HepG2 (cell line): ENCODE results near the gene NACC2. TPM values are rescaled to one million over a fixed set of nuclear protein-coding genes. Genes with fewer than 3 reads are reported as not detected.

ENCODE experiments used
- EP300 ChIP-seq, 3 experiments: sonication (generic) in 1 of 3; formaldehyde crosslinking in 1 of 3; IDR thresholded peaks; 2 replicates each; pipeline versions ENCODE4 v1.5.1 to v1.6.1; 2011 to 2020; ENCODE audit warnings: low read depth in 2 of 3, low read length in 2 of 3, borderline replicate concordance in 1 of 3, improper control_type of control experiment in 1 of 3, mild to moderate bottlenecking in 1 of 3, missing genetic modification reagents in 1 of 3, moderate library complexity in 1 of 3
- HDAC2 ChIP-seq: sonication (generic); formaldehyde crosslinking; IDR thresholded peaks from 2 replicates; pipeline ENCODE4 v1.4.0; 2020; ENCODE audit warnings: missing genetic modification reagents
- HNRNPLL ChIP-seq: fragments of 200-400 bp; formaldehyde crosslinking; IDR thresholded peaks from 2 replicates; pipeline ENCODE4 v1.6.1; 2017; ENCODE audit warnings: mild to moderate bottlenecking, low read depth, low read length; ENCODE audit not compliant: poor library complexity, severe bottlenecking
- MEF2D ChIP-seq: sonication (generic); formaldehyde crosslinking; IDR thresholded peaks from 2 replicates; pipeline ENCODE4 v1.5.1; 2020; ENCODE audit warnings: mild to moderate bottlenecking, missing genetic modification reagents
- RFX1 ChIP-seq: fragments of 450-650 bp; IDR thresholded peaks from 2 replicates; pipeline ENCODE4 v1.6.1; 2017
- TGIF2 ChIP-seq: IDR thresholded peaks from 2 replicates; pipeline ENCODE4 v1.6.1; 2016; ENCODE audit warnings: control low read depth, missing compliant biosample characterization
- ZNF839 ChIP-seq: sonication (generic); formaldehyde crosslinking; IDR thresholded peaks from 2 replicates; pipeline ENCODE4 v1.4.0; 2020; ENCODE audit warnings: missing genetic modification reagents, mild to moderate bottlenecking, borderline replicate concordance
- ZNF841 ChIP-seq: sonication (generic); formaldehyde crosslinking; IDR thresholded peaks from 2 replicates; pipeline ENCODE4 v1.8.1; 2023; ENCODE audit warnings: missing genetic modification reagents, borderline replicate concordance
- polyA plus RNA-seq, 8 experiments: library from polyadenylated mRNA; depleted of rRNA in 3 of 8; stranded (reverse) in 7 of 8; unstranded in 1 of 8; fragments of >200 nt; fragmentation: Illumina TruSeq in 4 of 8; extraction: Trizol in 4 of 8; gene quantifications; 2 replicates each; pipeline versions ENCODE4 v1.2.1 to v1.2.3, GENCODE V29; 2011 to 2016; ENCODE audit warnings: low read depth in 4 of 8, missing spikeins in 1 of 8, mixed read lengths in 1 of 8; ENCODE audit not compliant: insufficient read depth in 1 of 8
- total RNA-seq, 5 experiments: library from RNA; depleted of rRNA; stranded (reverse); fragments of >200 nt; fragmentation: Illumina TruSeq; extraction: Trizol; gene quantifications; 2 replicates each; pipeline ENCODE4 v1.2.3, GENCODE V29; 2016; ENCODE audit warnings: low read depth in 1 of 5
- TF ChIP-seq, protein P1 (sequence below): sonication (generic); formaldehyde crosslinking; IDR thresholded peaks from 2 replicates; pipeline ENCODE4 v1.4.0; 2020; ENCODE audit warnings: missing genetic modification reagents, borderline replicate concordance
- TF ChIP-seq, protein P2 (sequence below): sonication (generic); formaldehyde crosslinking; IDR thresholded peaks from 2 replicates; pipeline ENCODE4 v1.4.0; 2020; ENCODE audit warnings: missing genetic modification reagents
- TF ChIP-seq, protein P3 (sequence below): sonication (generic); formaldehyde crosslinking; IDR thresholded peaks from 2 replicates; pipeline ENCODE4 v1.8.0; 2022; ENCODE audit warnings: mild to moderate bottlenecking, missing genetic modification reagents, moderate library complexity

Gene NACC2
- total and polyA plus RNA-seq, 2 of the 13 experiments (the other 11 are each of a cell fraction or from before 2014, with no cell fraction given), result 5.9 to 12.3 TPM

DNA sequence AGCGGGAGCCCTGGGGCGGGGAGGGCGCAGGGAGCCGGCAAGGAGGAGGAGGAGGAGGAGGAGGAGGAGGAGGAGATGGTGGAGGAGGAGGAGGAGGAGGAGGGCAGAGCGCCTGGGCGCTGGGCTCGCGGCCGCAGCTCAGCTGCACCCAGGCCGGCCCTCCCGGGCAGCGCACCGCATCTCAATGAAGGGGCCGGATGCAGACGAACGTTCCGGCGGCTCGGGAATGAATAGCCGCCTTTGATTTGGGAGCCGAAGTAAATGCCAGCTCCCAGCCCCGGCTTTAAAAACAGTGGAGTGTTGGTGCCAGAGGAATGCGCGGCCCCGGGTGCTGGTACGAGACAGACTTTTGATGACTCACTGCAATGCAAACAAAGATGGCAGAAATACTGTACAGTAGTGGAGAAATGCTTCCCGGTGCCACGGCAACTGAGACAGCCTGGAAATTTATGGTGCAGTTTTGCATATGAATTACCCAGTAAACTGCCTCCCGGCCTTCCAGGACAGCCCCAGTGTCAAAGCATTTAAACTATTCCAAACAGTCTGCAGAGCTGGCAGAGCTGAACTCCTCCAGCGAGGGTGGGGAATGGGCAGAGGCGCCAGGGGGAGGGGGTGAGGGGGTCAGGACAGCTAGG is 43.1 kb downstream of the NACC2 start (continued):
- TF ChIP-seq, protein P1, sequence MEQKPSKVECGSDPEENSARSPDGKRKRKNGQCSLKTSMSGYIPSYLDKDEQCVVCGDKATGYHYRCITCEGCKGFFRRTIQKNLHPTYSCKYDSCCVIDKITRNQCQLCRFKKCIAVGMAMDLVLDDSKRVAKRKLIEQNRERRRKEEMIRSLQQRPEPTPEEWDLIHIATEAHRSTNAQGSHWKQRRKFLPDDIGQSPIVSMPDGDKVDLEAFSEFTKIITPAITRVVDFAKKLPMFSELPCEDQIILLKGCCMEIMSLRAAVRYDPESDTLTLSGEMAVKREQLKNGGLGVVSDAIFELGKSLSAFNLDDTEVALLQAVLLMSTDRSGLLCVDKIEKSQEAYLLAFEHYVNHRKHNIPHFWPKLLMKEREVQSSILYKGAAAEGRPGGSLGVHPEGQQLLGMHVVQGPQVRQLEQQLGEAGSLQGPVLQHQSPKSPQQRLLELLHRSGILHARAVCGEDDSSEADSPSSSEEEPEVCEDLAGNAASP, result no peak
- TF ChIP-seq MEF2D (CRISPR knock-in tag) (no peak), HNRNPLL (peak; percentile 31), EP300 (IDR thresholded peaks at IDR 0.05; ENCODE audit: low read depth in 2 of 2, low read length in 2 of 2) (peak in 1 of 2 experiments; percentile 57; a peak in 1 of 4 replicates), EP300 (CRISPR knock-in tag; IDR thresholded peaks at IDR 0.05; ENCODE audit: borderline replicate concordance) (peak; percentile 41; the same call in 1 of the 2 replicates), HDAC2 (peak; percentile 61), ZNF841 (no peak), ZNF839 (CRISPR knock-in tag) (no peak), RFX1 (peak; percentile 84), TGIF2 (CRISPR knock-in tag) (no peak)
- TF ChIP-seq, protein P2, sequence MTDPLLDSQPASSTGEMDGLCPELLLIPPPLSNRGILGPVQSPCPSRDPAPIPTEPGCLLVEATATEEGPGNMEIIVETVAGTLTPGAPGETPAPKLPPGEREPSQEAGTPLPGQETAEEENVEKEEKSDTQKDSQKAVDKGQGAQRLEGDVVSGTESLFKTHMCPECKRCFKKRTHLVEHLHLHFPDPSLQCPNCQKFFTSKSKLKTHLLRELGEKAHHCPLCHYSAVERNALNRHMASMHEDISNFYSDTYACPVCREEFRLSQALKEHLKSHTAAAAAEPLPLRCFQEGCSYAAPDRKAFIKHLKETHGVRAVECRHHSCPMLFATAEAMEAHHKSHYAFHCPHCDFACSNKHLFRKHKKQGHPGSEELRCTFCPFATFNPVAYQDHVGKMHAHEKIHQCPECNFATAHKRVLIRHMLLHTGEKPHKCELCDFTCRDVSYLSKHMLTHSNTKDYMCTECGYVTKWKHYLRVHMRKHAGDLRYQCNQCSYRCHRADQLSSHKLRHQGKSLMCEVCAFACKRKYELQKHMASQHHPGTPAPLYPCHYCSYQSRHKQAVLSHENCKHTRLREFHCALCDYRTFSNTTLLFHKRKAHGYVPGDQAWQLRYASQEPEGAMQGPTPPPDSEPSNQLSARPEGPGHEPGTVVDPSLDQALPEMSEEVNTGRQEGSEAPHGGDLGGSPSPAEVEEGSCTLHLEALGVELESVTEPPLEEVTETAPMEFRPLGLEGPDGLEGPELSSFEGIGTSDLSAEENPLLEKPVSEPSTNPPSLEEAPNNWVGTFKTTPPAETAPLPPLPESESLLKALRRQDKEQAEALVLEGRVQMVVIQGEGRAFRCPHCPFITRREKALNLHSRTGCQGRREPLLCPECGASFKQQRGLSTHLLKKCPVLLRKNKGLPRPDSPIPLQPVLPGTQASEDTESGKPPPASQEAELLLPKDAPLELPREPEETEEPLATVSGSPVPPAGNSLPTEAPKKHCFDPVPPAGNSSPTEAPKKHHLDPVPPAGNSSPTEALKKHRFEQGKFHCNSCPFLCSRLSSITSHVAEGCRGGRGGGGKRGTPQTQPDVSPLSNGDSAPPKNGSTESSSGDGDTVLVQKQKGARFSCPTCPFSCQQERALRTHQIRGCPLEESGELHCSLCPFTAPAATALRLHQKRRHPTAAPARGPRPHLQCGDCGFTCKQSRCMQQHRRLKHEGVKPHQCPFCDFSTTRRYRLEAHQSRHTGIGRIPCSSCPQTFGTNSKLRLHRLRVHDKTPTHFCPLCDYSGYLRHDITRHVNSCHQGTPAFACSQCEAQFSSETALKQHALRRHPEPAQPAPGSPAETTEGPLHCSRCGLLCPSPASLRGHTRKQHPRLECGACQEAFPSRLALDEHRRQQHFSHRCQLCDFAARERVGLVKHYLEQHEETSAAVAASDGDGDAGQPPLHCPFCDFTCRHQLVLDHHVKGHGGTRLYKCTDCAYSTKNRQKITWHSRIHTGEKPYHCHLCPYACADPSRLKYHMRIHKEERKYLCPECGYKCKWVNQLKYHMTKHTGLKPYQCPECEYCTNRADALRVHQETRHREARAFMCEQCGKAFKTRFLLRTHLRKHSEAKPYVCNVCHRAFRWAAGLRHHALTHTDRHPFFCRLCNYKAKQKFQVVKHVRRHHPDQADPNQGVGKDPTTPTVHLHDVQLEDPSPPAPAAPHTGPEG (CRISPR knock-in tag), result no peak
- TF ChIP-seq, protein P3, sequence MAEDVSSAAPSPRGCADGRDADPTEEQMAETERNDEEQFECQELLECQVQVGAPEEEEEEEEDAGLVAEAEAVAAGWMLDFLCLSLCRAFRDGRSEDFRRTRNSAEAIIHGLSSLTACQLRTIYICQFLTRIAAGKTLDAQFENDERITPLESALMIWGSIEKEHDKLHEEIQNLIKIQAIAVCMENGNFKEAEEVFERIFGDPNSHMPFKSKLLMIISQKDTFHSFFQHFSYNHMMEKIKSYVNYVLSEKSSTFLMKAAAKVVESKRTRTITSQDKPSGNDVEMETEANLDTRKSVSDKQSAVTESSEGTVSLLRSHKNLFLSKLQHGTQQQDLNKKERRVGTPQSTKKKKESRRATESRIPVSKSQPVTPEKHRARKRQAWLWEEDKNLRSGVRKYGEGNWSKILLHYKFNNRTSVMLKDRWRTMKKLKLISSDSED, result no peak
